Brain pericyte (primary cell): ENCODE measurements around the gene AMDHD1.

Experiments used
- DNase-seq: peaks from one replicate; pipeline ENCODE4 v3.0.0-alpha.2; 2012; ENCODE audit warnings: low read depth, low spot score

The AMDHD1 gene

GRCh38 chr12:95995238-95996031 is 52.3 kb downstream of the AMDHD1 start:
- no peak for DNase-seq

GRCh38 chr12:95996034-95996658 is 53.0 kb downstream of the AMDHD1 start, which contains the start of gene HAL:
Gene HAL (minus strand): TSS chr12:95996344. CDS start chr12:95995910, 434 bp downstream.
- no peak for DNase-seq

- no peak for DNase-seq
Measured at GRCh38 chr12:95997276-95997675, 54.1 kb downstream of the AMDHD1 start.

GRCh38 chr12:95997911-95998510 is 54.9 kb downstream of the AMDHD1 start:
- no peak for DNase-seq

- no peak for DNase-seq
Measured at GRCh38 chr12:95998611-95999286, 55.6 kb downstream of the AMDHD1 start.

- no peak for DNase-seq
Measured at GRCh38 chr12:95999484-95999883, 56.4 kb downstream of the AMDHD1 start.

- no peak for DNase-seq
Measured at GRCh38 chr12:96000858-96001257, 57.7 kb downstream of the AMDHD1 start.

GRCh38 chr12:96006727-96007126 is 63.6 kb downstream of the AMDHD1 start:
- no peak for DNase-seq

- no peak for DNase-seq
Measured at GRCh38 chr12:96007729-96008128, 64.6 kb downstream of the AMDHD1 start.

GRCh38 chr12:96014943-96015599 is 71.9 kb downstream of the AMDHD1 start:
- DNase-seq: no peak

- DNase-seq: no peak
Measured at GRCh38 chr12:96015672-96016071, 72.5 kb downstream of the AMDHD1 start.
